NCI-H128 (cell line): ENCODE data around the gene PLCB4.

Source experiments
- DNase-seq: peaks from one replicate; lab custom pipeline; 2025; ENCODE audit not compliant: unreplicated experiment; lab: John Stamatoyannopoulos, UW

PLCB4 gene

DNA sequence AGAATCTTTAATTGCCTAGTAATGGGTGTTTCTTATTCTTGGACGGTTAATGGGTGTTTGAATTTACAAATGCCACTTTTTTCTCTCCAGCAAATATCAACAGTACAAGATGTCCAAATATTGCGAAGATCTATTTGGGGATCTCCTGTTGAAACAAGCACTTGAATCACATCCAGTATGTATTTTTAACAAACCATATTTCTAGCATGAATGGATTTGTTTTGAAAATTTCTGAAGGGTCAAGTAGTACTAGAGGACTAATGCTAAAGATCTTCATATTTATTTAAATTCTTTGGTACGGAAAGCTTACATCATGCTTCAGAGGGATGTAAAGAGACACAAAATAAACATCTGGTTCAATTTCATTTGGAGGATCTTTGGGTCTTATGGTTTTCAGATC lies 321.6 kb downstream of the PLCB4 start:
- no peak for DNase-seq

DNA sequence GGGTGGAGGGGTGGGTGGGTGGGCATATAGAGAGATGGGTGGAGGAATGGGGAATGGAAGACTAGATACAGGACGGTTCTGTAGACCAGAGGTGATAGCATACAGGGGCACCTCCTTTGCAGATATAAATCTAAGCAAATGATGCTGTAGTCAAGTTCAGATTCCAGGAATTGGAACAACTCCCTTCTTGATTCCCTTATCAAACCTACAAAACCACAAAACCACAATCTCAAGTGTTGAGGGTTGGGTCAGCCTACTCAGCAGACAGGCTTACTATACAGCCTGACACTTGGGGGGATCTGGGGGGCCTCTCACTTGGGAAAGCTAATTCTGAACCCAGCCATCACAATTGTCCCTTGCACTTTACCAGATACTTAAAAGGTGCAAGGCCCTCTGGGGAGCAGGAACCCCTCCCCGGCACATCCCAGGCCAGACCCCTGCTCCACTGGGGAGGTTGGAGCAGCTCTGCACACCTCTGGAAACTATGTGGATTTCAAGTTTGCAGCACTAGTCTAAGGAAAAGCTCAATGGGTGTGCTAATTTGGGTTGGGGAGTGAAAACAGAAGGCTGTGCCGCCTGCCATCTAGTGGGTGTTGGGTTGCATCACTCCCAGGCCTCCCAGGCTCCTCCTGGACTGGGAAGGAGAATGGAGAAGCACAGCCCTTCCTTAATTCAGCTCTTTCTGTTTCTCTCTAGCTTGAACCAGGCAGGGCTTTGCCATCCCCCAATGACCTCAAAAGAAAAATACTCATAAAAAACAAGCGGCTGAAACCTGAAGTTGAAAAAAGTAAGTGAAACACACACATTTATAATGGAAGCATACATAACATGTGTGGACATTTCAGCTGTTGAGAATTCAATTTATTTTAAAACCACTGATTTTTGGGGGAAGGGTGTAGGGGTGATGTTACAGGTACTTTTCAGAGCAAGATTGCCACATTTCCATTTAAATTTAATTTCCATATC lies 324.3 kb downstream of the PLCB4 start:
- DNase-seq: peak; percentile 11

- no peak for DNase-seq
Measured at GRCh38 chr20:9395971-9396370, 327.1 kb downstream of the PLCB4 start.

DNA sequence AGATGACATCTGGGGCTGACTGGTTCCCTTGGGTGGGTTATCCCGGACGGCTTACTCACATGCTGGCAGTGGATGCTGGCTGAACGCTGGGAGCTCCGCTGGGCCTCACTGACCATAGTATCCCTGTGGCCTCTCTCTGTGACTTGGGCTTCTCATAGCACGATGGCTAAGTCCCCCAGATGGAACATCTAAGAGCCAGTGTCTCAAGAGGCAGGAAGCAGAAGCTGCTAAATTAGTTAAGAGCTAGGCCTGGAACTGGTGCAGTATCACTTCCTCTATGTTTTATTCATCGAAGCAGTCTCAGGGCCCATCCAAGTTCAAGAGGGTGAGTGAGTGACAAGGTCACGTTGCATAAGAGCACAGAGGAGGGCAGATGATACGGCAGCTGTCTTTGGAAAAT lies 329.0 kb downstream of the PLCB4 start:
- no peak for DNase-seq

DNA sequence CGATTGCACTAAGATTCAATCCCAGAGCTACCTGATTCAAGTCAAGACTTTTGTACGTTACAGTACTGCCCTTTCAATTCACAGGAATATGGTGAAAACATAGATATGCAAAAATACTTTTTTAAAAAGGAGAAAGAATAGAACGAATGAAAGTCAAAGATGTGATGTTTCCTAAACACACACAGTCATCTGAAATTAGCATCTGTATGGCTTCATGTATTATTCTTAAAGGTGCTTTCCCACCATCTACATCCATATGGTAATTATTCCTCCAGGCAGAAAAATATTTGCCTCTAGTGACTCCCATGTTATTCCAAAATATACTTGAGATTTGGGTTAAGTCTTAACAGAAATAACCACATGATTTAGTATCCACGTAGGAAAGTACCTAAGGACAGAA lies 330.0 kb downstream of the PLCB4 start:
- no peak for DNase-seq

DNA sequence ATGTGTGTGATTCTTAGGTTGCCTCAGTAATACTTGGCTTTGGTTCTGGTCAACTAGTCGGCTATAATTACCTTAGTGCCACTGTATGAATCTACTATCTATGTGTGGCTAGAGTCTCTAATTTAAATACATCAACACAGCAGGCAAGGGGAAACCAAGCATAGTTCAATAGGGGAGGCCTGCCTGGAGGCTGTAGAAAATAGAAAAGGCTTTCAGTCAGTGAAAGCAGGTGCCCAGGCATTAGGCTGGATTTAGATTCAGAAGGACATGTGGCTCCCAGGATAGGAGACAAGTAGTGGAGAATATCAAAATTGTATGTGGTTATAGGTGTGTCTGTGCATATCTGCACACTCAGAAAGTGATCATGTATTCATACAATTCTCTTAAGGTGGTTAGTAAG lies 330.4 kb downstream of the PLCB4 start:
- DNase-seq: no peak

DNA sequence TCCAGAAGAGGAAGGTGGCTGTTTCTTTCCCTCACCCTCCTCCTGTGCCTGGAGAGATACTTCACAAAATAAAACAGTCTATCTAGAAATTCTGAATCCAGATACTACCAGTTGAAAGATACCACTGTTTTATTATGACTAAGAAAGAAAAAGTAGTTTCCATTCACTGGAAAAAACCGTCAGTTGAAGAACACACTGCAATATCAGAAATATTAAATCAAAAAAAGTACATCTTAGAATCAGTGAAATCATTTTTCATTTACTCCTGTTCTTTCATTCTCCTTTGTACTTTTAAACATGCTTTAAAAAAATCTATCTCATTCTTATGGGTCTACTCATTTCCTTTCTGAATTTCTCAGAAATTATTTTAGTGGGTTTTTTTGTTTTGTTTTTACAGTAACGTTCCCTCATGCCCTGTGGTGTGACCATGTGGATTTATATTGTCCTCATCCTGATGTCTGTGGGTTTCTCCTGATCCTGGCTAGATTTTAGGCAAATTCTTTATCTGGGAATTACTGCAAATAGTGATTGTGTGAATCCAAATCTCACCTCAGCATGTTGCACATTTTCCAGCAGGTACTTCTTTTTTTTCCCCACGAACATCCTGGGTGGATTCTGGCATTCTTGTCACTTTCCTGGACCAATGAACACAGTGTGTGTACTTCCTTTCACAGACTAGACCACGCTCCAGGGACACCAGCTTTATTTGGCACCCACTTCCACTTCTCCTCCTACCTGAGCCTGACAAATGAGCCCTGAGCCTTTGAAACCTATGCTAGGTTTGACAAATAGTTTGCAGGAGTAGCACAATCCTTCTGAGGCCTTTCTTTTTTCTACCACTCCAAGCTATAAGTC lies 331.5 kb downstream of the PLCB4 start:
- no peak for DNase-seq

- no peak for DNase-seq
Measured at GRCh38 chr20:9401371-9401770, 332.5 kb downstream of the PLCB4 start.

GRCh38 chr20:9402141-9402540 lies 333.3 kb downstream of the PLCB4 start:
- no peak for DNase-seq

- no peak for DNase-seq
Measured at GRCh38 chr20:9402546-9402945, 333.7 kb downstream of the PLCB4 start.

GRCh38 chr20:9403448-9403847 lies 334.6 kb downstream of the PLCB4 start:
- no peak for DNase-seq

DNA sequence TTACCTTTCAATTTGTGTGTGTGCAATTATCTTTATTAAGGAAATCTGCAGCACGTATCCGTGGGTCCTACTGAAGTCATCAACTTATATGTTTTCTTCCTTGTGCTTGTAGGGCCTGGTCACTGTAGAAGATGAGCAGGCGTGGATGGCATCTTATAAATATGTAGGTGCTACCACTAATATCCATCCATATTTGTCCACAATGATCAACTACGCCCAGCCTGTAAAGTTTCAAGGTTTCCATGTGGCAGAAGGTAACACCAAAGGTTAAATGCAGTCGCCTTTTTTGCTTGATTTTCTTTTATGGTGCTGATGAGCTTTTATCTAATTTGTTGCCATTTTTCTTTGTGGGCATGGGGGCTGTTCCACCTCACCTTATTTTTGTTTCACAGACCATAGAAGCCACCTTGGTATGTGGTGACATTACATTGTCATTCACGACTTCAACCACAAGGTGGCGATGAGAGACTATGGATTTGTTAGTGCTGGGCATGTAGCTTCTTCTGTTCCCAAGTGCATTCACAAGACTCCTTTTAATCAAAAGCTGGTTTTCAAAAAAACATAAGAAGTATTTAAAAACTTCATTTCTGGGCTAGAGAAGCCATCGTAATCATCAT lies 339.0 kb downstream of the PLCB4 start:
- peak; percentile 35 for DNase-seq

DNA sequence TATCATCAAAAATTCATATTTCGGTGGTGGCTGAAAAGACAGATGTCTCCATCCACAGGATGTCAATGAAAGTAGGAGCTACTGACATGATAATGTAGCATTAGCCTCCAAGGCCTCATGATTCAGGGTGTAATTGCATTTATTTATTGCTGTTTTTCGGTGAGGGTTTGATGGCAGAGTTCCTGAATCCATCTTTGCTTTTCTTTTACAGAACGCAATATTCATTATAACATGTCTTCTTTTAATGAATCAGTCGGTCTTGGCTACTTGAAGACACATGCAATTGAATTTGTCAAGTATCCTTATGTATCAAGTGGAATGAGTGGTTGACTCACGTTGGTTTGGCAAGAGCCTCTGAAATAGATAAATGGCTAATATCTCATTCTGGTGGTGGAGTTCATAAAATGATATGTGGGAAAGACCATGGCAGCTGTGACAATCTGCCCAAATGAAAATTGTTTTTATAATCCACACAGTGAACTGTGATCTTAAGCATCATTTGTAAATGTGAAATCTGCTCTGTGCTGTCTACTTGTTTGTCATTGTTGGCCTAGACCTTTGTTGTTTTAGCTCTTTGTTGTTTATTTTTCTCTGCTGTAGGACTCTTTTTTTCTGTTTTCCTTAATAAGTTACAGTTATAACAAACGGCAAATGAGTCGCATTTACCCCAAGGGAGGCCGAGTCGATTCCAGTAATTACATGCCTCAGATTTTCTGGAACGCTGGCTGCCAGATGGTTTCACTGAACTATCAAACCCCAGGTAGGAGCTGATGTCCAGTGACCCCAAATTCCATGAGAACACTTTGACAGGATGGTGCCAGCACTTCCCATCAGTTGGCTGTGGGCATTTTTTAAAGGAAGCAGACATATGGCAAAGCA lies 339.8 kb downstream of the PLCB4 start:
- no peak for DNase-seq

DNA sequence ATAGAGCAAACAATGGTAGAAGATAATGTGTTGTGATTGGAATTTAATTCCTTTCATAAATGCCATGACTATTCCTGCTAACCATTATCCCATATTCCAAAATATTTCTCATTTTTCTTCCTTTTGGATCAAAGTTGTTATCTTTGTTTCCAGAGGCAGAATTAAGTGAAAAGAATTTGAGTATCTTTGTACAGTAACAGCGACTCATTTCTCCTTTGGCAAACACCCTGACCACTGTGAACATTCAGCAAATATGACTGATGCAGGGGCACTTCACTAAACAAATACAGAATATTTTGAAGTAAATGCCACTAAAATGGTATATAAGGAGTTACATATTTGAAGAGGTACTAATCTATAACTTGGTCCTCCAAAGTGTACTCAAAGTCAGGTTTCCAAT lies 340.5 kb downstream of the PLCB4 start:
- DNase-seq: no peak

- no peak for DNase-seq
Measured at GRCh38 chr20:9409981-9410380, 341.1 kb downstream of the PLCB4 start.

GRCh38 chr20:9411833-9412232 lies 342.9 kb downstream of the PLCB4 start:
- DNase-seq: no peak

DNA sequence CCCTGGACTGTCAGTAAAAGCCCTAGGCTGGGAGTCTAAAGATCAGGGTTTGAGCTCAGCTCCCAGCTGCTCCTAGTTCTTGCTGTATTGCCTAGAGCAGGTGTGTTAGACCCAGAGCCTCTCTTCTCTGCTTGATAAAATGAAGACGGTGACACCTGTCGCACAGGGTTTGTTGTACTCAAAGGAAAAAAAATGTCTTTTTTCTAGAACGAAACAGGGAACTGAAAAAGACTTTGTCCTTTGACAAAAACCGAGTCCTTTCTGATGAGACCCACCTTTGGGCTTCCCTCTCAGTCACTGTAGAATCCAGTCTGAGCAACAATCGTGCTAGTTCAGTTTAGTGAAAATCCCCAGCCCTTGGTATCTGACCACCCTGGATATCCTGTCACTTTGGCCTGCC lies 343.4 kb downstream of the PLCB4 start:
- DNase-seq: no peak

- DNase-seq: no peak
Measured at GRCh38 chr20:9413001-9413400, 344.1 kb downstream of the PLCB4 start.

GRCh38 chr20:9415426-9415825 lies 346.5 kb downstream of the PLCB4 start:
- no peak for DNase-seq

GRCh38 chr20:9416421-9416820 lies 347.5 kb downstream of the PLCB4 start:
- no peak for DNase-seq

DNA sequence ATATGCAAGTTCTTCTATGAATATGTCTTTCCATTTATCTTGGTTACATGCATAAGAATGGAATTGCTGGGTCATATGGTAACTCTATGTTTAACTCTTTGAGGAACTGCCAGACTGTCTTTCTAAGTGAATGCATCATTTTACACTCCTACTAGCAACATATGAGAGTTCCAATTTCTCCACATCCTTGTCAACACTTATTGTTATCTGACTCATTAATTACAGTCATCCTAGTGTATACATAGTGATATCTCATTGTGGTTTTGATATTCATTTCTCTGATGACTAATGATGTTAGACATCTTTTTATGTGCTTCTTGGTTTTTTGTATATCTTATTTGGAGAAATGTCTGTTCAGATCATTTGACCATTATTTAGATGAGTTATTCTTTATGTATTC lies 348.8 kb downstream of the PLCB4 start:
- DNase-seq: no peak
